ENCODE results near the gene TRIM2. TPM values are rescaled to one million over a fixed set of nuclear protein-coding genes. Genes with fewer than 3 reads are reported as not detected.

TRIM2 gene
- total RNA-seq, result 10 to 100 TPM; 10.7 to 12.8 TPM
- polyA plus RNA-seq (ENCODE audit: insufficient read depth, low read depth, low replicate concordance), result 6.1 TPM
- long read RNA-seq, donor 1, full-length matches to known transcripts, result 1 of 1 reads
- long read RNA-seq, donor 1, partial matches to known transcripts, result 0 of 1 reads
- long read RNA-seq, donor 1, other reads (novel, unspliced or antisense), result 0 of 1 reads
- long read RNA-seq, donor 2, full-length matches to known transcripts, result 1 of 8 reads
- long read RNA-seq, donor 2, partial matches to known transcripts, result 7 of 8 reads
- long read RNA-seq, donor 2, other reads (novel, unspliced or antisense), result 0 of 8 reads

DNA sequence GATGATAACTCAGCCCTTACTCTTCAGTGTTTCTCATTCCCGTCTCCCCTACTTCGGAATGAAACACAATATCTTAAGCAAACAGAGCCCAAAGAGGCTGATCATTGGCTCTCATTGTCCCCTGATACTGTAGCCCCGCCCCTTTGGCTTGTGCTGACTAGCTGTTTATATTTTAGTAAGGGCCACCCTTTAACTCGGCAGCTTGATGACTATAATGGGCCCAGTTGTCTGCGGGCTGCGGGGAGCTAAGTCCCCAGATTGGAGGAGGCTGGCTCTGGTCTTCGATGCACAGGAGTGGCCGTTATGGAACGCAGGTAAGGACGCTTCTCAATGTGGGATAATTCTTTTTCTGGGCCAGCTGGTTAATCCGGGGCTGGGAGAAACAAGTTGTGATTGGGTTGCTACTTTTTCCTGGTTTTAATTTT, at the start of gene TRIM2:
Gene TRIM2, plus strand, starts transcription at position 197 of the 425 bp plus-strand sequence. Its CDS starts 88 bp downstream, at position 285.
- H3K4me3 ChIP-seq, result peak within 1 kb of the TSS; percentile 18 to 19
- intact Hi-C loops (cut with DNase I; ENCODE audit: low total_unique reads), result no loop called here
- H3K36me3 ChIP-seq (ENCODE audit: low read depth, missing control alignments), result no peaks in the 10 kb centered on the region
- TF ChIP-seq CTCF (IDR thresholded peaks at IDR 0.05) (no peak), POLR2A (IDR thresholded peaks at IDR 0.05) (no peak)
- no peaks in the 10 kb centered on the region for H3K9me3 ChIP-seq
- peak within 1 kb of the TSS; percentile 39 to 54 for H3K27ac ChIP-seq
- no peaks in the 10 kb centered on the region for H3K27me3 ChIP-seq
- 13 to 14% methylated on average over 11 of the region's 11 CpGs for WGBS, 2 donors
- H3K4me1 ChIP-seq, result peaks cover 8% of the 10 kb centered on the region
- DNase-seq, result peak; percentile 77

DNA sequence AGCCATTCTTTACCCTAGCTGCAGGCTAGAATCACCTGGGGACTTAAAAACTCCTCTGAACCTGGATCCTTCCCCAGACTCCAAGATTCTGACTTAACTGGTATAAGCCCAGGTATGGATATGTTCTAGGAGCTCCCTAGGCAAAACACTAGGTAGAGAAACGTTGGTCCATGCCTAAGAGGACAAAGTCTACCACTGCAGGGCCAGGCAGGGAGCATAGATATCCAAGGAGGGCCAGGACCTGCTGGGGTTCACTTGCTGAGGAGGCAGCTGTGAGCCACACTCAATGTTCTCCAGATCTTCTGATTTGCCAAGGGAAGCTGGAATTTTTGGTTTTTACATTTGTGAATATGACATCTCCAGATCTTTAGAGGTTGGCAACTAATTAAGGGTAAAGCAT, 48.6 kb upstream of the TRIM2 start:
- no peaks in the 10 kb centered on the region for H3K9me3 ChIP-seq
- WGBS, 2 donors, result 63 to 83% methylated on average over 1 of the region's 1 CpG
- H3K36me3 ChIP-seq (ENCODE audit: low read depth, missing control alignments), result no peaks in the 10 kb centered on the region
- H3K4me1 ChIP-seq, result peaks cover 7% of the 10 kb centered on the region
- intact Hi-C loops (cut with DNase I; ENCODE audit: low total_unique reads), result no loop called here
- no peak for TF ChIP-seq CTCF (IDR thresholded peaks at IDR 0.05)
- no peak for TF ChIP-seq POLR2A (IDR thresholded peaks at IDR 0.05)
- DNase-seq, result no peak
- no peaks in the 10 kb centered on the region for H3K27me3 ChIP-seq
- no peak overlapping the region for H3K27ac ChIP-seq
- H3K4me3 ChIP-seq, result no peak overlapping the region

GRCh38 chr4:153156263-153156662, 48.0 kb upstream of the TRIM2 start:
- no peak overlapping the region for H3K4me3 ChIP-seq
- intact Hi-C loops (cut with DNase I; ENCODE audit: low total_unique reads), result no loop called here
- no peaks in the 10 kb centered on the region for H3K27me3 ChIP-seq
- no peak overlapping the region for H3K27ac ChIP-seq
- WGBS, 2 donors, result 80 to 82% methylated on average over 4 of the region's 4 CpGs
- no peaks in the 10 kb centered on the region for H3K9me3 ChIP-seq
- no peak for DNase-seq
- no peaks in the 10 kb centered on the region for H3K36me3 ChIP-seq (ENCODE audit: low read depth, missing control alignments)
- TF ChIP-seq CTCF (IDR thresholded peaks at IDR 0.05), result no peak
- no peak for TF ChIP-seq POLR2A (IDR thresholded peaks at IDR 0.05)
- peaks cover 7% of the 10 kb centered on the region for H3K4me1 ChIP-seq

DNA sequence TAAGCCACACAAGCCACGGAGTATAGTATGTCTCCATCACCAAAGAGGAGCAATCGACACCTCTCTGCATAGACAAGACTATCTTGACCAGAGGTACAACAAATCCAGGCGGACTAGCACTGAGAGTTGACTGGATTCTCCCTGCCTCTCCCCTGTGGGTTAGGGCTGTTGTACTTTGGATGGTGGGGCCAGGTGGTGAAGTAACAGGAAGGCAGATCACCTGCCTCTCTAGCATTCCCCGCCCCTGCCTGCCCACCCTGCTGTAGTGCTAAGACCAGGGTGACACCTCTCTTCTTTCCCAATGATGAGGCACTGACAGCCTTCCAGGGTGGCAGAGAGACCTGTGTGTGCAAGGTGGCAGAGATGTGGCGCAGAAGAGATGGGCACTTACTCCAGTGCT, 47.5 kb upstream of the TRIM2 start:
- WGBS, 2 donors, result 93 to 94% methylated on average over 5 of the region's 5 CpGs

More for the DNA sequence above, 47.5 kb upstream of the TRIM2 start:
- no peaks in the 10 kb centered on the region for H3K36me3 ChIP-seq (ENCODE audit: low read depth, missing control alignments)
- no peak overlapping the region for H3K27ac ChIP-seq
- H3K4me3 ChIP-seq, result no peak overlapping the region
- peaks cover 7% of the 10 kb centered on the region for H3K4me1 ChIP-seq
- no peaks in the 10 kb centered on the region for H3K9me3 ChIP-seq
- no peak for DNase-seq
- no peaks in the 10 kb centered on the region for H3K27me3 ChIP-seq
- intact Hi-C loops (cut with DNase I; ENCODE audit: low total_unique reads), result no loop called here
- no peak for TF ChIP-seq CTCF (IDR thresholded peaks at IDR 0.05)
- TF ChIP-seq POLR2A (IDR thresholded peaks at IDR 0.05), result no peak
